PC-9 (cell line): ENCODE measurements around the gene PDZD4.

Experiments
- EZH2 ChIP-seq: fragments of 200-600 bp; sonication (generic); IDR thresholded peaks from 2 replicates; pipeline ENCODE4 v1.8.0; 2017; ENCODE audit warnings: antibody characterized with exemption, low read depth
- TF ChIP-seq, protein P1 (sequence below): fragments of 200-600 bp; sonication (generic); conservative IDR thresholded peaks from 2 replicates; pipeline ENCODE4 v1.6.1; 2017; ENCODE audit warnings: mixed run types, antibody characterized with exemption, mild to moderate bottlenecking, moderate library complexity

DNA sequence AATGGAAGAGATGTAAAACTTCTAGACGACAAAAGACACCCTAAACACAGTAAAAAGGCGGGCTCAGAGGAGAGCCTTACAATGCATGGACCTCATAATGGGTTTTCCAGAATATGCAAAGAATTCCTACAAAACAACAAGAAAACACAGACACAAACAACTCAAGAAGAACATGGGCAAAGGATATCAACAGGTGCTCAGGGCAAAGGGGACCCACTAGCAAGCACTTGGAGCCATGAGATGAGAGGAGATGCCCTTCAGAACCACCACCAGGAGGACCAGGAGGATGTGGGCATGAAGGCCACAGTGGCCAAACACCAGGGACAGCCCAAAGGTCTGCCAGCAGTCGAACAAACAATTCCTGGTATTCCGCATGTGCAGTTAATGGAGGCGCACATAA, 17.2 kb downstream of the PDZD4 start:
- TF ChIP-seq, protein P1, sequence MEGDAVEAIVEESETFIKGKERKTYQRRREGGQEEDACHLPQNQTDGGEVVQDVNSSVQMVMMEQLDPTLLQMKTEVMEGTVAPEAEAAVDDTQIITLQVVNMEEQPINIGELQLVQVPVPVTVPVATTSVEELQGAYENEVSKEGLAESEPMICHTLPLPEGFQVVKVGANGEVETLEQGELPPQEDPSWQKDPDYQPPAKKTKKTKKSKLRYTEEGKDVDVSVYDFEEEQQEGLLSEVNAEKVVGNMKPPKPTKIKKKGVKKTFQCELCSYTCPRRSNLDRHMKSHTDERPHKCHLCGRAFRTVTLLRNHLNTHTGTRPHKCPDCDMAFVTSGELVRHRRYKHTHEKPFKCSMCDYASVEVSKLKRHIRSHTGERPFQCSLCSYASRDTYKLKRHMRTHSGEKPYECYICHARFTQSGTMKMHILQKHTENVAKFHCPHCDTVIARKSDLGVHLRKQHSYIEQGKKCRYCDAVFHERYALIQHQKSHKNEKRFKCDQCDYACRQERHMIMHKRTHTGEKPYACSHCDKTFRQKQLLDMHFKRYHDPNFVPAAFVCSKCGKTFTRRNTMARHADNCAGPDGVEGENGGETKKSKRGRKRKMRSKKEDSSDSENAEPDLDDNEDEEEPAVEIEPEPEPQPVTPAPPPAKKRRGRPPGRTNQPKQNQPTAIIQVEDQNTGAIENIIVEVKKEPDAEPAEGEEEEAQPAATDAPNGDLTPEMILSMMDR: no peak
- no peak for TF ChIP-seq EZH2
